Body of pancreas (tissue), 4 donors: ENCODE measurements around the gene TBX1. TPM values are rescaled to one million over a fixed set of nuclear protein-coding genes. Genes with fewer than 3 reads are reported as not detected.

Source experiments
- ATAC-seq: fragments of 150-250 bp; one replicate; pipeline ENCODE4 v1.9.1; 2016
- DNase-seq, 4 donors: peaks; one replicate each; pipeline ENCODE4 v3.0.0-alpha.2; 2019
- H3K27ac ChIP-seq, 4 donors: fragments of 200-600 bp; sonication (generic); 1 replicate in 3 of 4; 2 replicates in 1 of 4; pipeline versions ENCODE4 v1.5.1 to v1.6.1; 2016 to 2019; ENCODE audit warnings: mild to moderate bottlenecking in 1 of 4, mixed read lengths in 1 of 4, moderate library complexity in 1 of 4
- H3K27me3 ChIP-seq, 2 donors: fragments of 200-600 bp; sonication (generic); one replicate each; pipeline ENCODE4 v1.6.0; 2016; ENCODE audit warnings: mild to moderate bottlenecking in 1 of 2
- H3K36me3 ChIP-seq, 2 donors: fragments of 200-600 bp; sonication (generic); replicated peaks in 1 of 2; 2 replicates each; pipeline ENCODE4 v1.5.1; 2016; ENCODE audit warnings: low read depth in 2 of 2; ENCODE audit not compliant: insufficient read depth in 1 of 2
- H3K4me1 ChIP-seq: fragments of 200-600 bp; sonication (generic); one replicate; pipeline ENCODE4 v1.6.0; 2016
- H3K4me3 ChIP-seq, 2 donors: fragments of 200-600 bp; sonication (generic); 1 replicate in 1 of 2; 2 replicates in 1 of 2; pipeline ENCODE4 v1.5.1; 2016 to 2019
- H3K9me3 ChIP-seq, 3 donors: fragments of 200-600 bp; sonication (generic); 1 replicate in 2 of 3; 2 replicates in 1 of 3; pipeline ENCODE4 v1.5.1; 2016
- POLR2A ChIP-seq, 3 donors: fragments of 450-650 bp; IDR thresholded peaks; one replicate each; pipeline ENCODE4 v1.6.1; 2016; ENCODE audit warnings: antibody characterized with exemption in 3 of 3, mild to moderate bottlenecking in 2 of 3
- WGBS, 2 donors: methylation state at CpG; one replicate each; pipeline ENCODE4 v1.1.5; 2017; 5-methylcytosine and 5-hydroxymethylcytosine counted together
- intact Hi-C: fragments of 100-400 bp; cut with DNase I; formaldehyde crosslinking; loops from one replicate; pipeline ENCODE4 v1.15.1; 2023
- total RNA-seq, 2 donors: library from RNA; depleted of rRNA; stranded (reverse); fragments of >200 nt; gene quantifications; one replicate each; pipeline ENCODE4 v1.1.0, GENCODE V29; 2016
- TF ChIP-seq, protein P1 (sequence below), 7 experiments: fragments of 450-650 bp in 4 of 7; fragments of 200-600 bp in 3 of 7; sonication (generic) in 3 of 7; IDR thresholded peaks; one replicate each; pipeline ENCODE4 v1.5.1; 2016 to 2019; ENCODE audit warnings: antibody characterized with exemption in 7 of 7

TBX1 gene
- total RNA-seq, 2 donors from 2014 or later, result 1.0 TPM; not detected in 1

DNA sequence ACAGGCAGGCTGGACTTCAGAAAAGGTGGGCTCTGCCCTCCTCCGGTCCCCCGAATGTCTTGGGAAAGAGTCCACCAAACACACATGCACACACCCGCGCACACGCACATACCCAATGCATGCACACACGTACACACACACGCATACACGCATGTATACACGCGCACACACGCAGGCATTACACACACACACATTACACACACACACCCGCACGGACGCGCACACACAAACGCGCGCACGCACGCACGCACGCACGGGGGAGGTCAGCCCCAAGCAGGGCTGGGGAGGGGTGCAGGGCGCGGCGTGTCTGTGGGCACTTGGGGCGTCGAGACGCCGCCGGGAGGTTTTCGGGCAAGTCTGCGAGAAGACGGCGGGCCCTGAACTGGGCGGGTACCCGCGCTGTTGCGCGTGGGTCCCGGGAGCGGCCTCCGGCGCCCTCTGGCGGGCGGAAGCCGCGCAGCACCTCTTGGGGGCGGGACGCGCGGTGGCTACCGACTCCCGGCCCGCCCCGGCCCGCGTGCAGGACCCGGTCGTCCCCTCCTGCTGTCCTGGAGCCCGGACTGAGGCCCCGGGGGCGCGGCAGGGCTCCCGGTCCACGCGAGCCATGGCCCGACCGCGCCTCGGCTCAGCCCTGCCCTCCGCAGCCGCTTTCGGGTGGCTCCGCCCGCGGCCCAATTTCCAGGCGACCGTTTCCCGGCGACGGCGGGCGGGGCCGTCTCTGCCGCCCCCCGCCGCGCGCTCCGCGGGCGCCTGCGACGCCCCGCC lies 42.7 kb upstream of the TBX1 start:
- Histone ChIP-seq H3K36me3 (no peaks in the 10 kb centered on the region), H3K9me3 (no peaks in the 10 kb centered on the region), H3K27ac (no peak overlapping the region), H3K4me3 (peak overlapping the region in 1 of 2 donors; percentile 30), H3K4me1 (peaks cover 36% of the 10 kb centered on the region), H3K27me3 (no peaks in the 10 kb centered on the region)
- 9 to 69% methylated on average over 2 to 68 of the region's 96 CpGs for WGBS, 2 donors
- peak; percentile 66 to 79 (median 75) for DNase-seq
- ATAC-seq, result peak; percentile 78
- TF ChIP-seq, protein P1, sequence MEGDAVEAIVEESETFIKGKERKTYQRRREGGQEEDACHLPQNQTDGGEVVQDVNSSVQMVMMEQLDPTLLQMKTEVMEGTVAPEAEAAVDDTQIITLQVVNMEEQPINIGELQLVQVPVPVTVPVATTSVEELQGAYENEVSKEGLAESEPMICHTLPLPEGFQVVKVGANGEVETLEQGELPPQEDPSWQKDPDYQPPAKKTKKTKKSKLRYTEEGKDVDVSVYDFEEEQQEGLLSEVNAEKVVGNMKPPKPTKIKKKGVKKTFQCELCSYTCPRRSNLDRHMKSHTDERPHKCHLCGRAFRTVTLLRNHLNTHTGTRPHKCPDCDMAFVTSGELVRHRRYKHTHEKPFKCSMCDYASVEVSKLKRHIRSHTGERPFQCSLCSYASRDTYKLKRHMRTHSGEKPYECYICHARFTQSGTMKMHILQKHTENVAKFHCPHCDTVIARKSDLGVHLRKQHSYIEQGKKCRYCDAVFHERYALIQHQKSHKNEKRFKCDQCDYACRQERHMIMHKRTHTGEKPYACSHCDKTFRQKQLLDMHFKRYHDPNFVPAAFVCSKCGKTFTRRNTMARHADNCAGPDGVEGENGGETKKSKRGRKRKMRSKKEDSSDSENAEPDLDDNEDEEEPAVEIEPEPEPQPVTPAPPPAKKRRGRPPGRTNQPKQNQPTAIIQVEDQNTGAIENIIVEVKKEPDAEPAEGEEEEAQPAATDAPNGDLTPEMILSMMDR (IDR thresholded peaks at IDR 0.05), result peak; percentile 64 to 98 (median 92)
- no peak for TF ChIP-seq POLR2A (IDR thresholded peaks at IDR 0.05)
- intact Hi-C loops, result no loop called here

DNA sequence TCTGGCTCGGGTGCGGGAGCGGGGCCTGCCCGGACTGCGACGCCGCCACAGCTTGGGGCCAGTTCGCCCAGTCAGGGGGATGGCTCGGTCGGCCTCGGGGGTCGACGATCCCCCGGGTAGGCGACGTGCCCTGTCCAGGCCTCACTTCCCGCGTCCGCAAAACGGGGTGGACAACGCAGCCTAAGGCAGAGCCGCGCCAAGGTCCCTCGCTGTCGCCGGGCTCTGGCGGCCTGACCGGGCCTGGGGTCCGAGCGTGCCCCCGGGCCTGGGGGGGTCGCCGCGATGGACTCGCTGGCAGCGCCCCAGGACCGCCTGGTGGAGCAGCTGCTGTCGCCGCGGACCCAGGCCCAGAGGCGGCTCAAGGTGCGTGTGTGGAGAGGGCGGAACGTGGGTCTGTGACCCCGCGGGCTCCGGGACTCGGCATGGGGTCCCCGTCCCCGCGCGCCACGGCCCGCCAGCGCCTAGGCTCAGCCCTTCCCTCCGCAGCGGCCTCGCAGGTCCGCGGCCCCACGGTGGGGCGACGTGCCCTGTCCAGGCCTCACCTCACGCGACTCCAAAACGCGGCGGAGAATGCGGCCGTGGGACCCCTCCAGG lies 42.0 kb upstream of the TBX1 start:
- DNase-seq (no peak), ATAC-seq (no peak)
- intact Hi-C loops, result no loop called here
- Histone ChIP-seq H3K27me3 (no peaks in the 10 kb centered on the region), H3K4me1 (peaks cover 41% of the 10 kb centered on the region), H3K27ac (no peak overlapping the region), H3K4me3 (no peak overlapping the region), H3K9me3 (no peaks in the 10 kb centered on the region), H3K36me3 (no peaks in the 10 kb centered on the region)
- WGBS, 2 donors, result 6% methylated on average over 56 of the region's 70 CpGs; no CpG with 5 or more reads in 1 of the 2 donors
- TF ChIP-seq, protein P1 (IDR thresholded peaks at IDR 0.05), result no peak
- no peak for TF ChIP-seq POLR2A (IDR thresholded peaks at IDR 0.05)

DNA sequence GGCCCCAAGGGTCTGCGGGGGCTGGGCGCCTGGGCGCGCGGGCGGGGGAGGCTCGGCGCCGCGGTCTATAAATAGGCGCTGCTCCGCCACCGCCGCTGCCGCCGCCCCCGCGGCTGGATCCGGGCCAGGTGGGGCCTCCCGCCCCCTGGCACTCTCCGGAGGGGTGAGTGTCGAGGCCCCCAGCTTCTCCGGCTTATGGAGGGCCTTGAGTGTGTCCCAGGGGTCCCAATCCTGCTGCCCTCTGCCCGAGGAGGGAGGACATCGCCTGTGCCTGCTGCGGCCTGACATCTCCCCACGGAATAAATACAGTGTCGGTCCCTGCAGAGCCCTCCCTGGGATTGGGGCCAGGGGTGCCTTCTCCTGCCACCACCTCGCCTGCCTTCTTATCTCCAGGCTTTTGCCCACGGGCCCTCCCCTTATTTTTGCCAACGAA lies 41.5 kb upstream of the TBX1 start:
- ATAC-seq (no peak), DNase-seq (no peak)
- peaks cover 41% of the 10 kb centered on the region for H3K4me1 ChIP-seq
- TF ChIP-seq, protein P1 (IDR thresholded peaks at IDR 0.05), result no peak
- no peak for TF ChIP-seq POLR2A (IDR thresholded peaks at IDR 0.05)
- 35 to 72% methylated on average over 12 to 30 of the region's 31 CpGs for WGBS, 2 donors
- H3K27ac ChIP-seq, result no peak overlapping the region
- H3K4me3 ChIP-seq, result no peak overlapping the region
- no peaks in the 10 kb centered on the region for H3K36me3 ChIP-seq
- intact Hi-C loops, result no loop called here
- H3K9me3 ChIP-seq, result no peaks in the 10 kb centered on the region
- no peaks in the 10 kb centered on the region for H3K27me3 ChIP-seq

DNA sequence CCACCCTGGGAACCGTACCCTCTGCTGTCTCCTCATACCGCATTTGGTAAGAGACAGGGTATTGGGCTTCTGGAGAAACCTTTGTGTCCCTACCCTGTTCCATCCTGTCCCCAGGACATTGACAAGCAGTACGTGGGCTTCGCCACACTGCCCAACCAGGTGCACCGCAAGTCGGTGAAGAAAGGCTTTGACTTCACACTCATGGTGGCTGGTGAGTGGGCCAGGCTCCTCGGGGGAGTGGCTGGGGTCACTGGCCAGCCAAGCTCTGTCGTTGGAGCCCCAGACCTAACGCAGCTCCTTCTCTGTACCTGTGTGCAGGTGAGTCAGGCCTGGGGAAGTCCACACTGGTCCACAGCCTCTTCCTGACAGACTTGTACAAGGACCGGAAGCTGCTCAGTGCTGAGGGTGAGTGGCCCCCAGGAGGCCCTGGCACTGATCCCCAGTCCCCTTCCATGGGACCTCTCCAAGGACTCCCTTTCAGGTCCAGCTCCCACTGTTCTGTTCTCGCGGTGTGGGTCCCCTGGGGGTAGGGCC lies 41.0 kb upstream of the TBX1 start:
- H3K27ac ChIP-seq, result no peak overlapping the region
- no peak for DNase-seq
- H3K36me3 ChIP-seq, result no peaks in the 10 kb centered on the region
- H3K4me1 ChIP-seq, result peaks cover 46% of the 10 kb centered on the region
- WGBS, 2 donors, result 88 to 95% methylated on average over 8 to 12 of the region's 12 CpGs
- H3K9me3 ChIP-seq, result no peaks in the 10 kb centered on the region
- intact Hi-C loops, result no loop called here
- H3K27me3 ChIP-seq, result peaks cover 0 to 4% of the 10 kb centered on the region in 2 donors
- no peak for ATAC-seq
- TF ChIP-seq POLR2A (IDR thresholded peaks at IDR 0.05), result no peak
- TF ChIP-seq, protein P1 (IDR thresholded peaks at IDR 0.05), result no peak
- H3K4me3 ChIP-seq, result no peak overlapping the region
